ENCODE results near the gene GPC3.
"Not testable (repeated sequence)": the region's sequence is repeated elsewhere in the genome, so short reads cannot be mapped to it uniquely, and the experiment has no call there.

GPC3 gene

DNA sequence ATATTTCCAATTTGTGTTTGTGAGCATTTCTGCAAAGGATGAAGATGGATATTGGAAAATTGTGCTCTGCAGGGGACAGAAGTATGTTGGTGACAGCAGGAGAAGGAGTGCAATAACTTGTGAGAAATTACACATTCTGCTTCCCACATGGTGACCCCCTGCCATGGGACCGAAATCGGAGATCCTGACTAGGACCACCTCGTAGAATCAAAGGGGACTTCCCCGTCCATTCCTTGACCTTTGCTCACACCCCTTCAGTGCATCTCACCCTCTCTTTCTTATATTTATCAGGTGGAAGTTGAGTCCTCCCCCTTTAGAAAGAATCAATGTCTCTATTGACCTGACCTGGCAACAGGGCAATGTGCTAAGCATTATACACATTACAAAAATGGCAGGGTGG is 451.2 kb downstream of the GPC3 start:
- DNase-seq (ENCODE audit: low read depth in 1 of 2, low spot score in 1 of 2), result no peak

DNA sequence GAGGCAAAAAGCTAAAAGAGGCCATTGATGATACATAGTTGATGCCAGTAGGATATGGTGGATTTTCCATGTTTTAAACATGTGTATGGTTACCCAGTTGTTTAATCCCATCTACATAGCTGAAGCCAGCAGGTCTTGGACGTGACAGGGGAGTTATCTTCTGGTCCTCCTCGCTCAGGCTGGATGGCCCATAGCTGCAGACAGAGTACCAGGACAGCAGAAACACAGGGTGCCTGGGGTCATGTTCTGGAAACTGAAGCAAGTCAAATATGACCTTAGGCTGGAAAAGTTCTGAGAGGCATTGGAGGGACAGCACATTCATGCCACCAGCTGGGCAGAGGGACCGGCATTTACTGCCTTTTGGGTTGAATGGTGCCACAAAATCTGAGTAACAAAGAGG is 452.1 kb downstream of the GPC3 start:
- DNase-seq (ENCODE audit: low read depth in 1 of 2, low spot score in 1 of 2), result no peak

DNA sequence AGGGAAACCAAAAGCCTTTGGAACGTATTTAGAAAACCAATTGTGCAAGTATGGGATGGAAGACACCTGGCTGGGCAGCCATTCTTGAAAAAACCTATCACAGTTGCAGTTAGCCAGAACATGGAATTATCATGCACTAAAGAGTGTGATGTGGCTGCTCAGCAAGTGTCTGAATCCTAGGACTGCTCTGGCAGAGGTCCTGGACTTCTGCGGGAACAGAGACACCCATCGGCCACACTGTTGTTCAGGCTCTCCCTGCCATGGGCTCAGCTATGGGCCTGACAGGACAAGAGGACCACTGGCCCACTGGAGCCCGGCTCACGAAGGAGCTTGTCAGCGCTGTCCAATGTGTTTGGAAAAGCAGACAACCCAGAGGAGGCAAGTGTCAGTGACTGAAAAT is 454.4 kb downstream of the GPC3 start:
- DNase-seq (ENCODE audit: low read depth in 1 of 2, low spot score in 1 of 2), result no peak

DNA sequence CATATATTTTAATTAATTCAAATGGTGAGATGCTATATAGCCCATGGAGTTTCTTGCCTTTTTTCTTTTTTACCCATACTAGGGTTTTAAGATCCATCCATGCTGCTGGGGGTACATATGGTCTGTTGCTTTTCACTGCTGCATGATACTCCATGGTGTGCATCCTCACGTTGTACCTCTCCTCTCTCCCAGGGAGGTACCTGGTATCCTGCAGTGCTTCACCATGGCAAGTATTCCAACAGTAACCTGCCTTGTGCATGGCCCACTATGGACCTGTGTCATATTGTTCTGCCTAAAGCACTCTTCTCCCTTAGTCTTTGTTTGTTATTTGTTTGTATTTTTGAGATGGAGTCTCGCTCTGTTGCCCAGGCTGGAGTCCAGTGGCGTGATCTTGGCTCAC is 455.8 kb downstream of the GPC3 start:
- no peak for DNase-seq (ENCODE audit: low read depth in 1 of 2, low spot score in 1 of 2)

DNA sequence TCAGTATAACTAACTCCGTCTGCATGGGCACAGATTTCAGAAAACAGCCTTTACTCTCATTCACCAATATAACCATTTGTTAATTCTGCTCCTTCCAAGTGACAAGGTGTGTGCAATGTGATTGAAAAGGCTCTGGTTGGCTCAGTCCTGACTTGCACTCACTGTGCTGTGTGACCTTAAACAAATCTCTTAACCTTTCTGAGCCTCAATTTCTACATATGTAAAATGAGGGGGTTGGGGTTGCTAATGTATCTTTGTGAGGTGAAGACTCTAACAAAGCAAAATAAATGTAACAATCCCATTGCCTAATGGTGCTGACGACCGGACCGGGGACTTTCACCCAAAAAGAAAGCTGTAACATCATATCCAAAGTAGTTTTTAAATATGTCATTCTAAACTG is 457.6 kb downstream of the GPC3 start:
- DNase-seq (ENCODE audit: low read depth in 1 of 2, low spot score in 1 of 2), result no peak

DNA sequence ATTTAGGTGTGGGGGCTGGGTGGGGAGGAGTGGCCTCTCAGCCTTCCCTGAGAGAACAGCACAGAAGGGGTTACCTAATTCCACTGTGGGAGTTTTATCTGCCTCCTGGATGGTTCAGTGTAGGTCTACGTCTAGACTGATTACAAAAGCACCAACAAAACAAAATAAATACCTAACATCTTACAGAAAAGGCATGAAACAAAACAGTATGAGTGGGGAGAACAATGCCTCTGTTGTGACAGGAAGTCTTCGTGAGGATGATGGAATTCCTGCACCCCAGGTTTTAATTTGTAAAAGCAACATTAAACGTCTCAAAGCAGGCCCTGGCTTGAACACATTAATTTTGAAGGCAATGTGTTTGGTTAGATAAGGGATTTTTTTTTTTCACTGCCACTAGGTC is 458.0 kb downstream of the GPC3 start:
- DNase-seq (ENCODE audit: low read depth in 1 of 2, low spot score in 1 of 2), result no peak

DNA sequence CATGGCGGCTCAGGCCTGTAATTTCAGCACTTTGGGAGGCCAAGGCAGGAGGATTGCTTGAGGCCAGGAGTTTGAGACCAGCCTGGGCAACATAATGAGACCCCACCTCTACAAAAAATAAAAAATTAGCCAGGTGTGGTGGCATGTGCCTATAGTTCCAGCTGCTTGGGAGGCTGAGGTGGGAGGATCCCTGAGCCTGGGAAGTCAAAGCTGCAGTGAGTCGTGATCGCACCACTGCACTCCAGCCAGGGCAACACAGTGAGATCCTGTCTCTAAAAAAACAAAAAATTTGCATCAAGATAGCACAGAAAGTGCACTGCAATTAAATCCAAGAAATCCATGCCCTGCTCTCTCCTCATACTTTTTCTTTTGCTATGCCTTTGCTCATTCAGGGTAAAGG is 458.6 kb downstream of the GPC3 start:
- DNase-seq (ENCODE audit: low read depth in 1 of 2, low spot score in 1 of 2), result not testable (repeated sequence)

DNA sequence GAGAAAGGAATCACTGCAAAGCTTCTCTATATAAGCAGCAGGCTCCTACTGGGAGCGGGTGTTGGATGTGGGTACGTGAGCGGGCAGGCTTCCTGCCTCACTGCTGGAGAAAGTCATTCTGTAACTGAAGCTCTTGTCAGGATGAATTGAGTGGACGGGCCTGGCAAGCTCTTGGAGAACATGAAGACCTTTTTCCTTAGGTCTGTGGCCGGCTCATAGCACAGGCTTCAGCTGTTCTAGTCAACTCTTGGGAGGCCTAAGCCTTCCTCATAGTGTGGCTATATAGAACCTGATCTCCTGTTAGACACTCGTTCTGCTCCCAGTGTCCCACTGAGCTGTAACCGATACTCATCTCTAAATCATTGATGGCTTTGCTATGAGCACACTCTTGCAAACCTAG is 461.9 kb downstream of the GPC3 start:
- DNase-seq (ENCODE audit: low read depth in 1 of 2, low spot score in 1 of 2), result no peak

DNA sequence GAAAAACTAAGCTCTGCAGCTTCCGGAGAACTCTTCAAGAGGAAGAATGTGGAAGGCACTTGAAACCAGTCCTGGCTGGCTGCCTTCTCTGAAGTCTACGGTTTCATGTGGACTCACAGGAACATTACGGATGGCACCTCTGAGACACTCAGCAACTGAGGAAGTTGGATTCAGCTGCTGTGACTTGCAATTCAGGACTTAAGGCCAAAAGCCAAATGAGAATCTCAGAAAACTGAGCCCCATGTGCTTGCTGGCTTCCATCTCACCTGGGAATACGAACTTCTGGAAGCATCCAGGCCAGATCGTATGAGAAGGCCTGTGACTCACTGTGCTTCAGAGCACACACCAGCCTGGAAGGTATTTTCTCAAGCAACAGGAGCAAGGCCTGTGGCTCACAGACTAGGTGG is 462.3 kb downstream of the GPC3 start:
- no peak for DNase-seq (ENCODE audit: low read depth in 1 of 2, low spot score in 1 of 2)

DNA sequence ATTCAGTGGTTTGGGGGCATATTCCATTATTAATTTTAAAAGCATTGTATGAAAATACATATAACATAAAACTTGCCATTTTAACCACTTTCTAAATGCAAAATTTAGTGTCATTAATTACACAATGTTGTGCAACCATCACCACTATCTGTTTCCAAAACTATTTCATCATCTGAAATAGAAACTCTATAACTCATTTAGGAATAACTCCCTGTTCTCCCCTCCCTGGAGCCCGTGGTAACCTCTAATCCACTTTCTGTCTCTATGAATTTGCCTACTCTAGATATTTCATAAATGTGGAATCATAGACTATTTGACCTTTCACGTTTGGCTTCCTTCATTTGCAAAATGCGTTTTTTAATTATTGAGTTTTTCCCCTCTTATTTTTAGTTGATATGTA is 468.7 kb downstream of the GPC3 start:
- DNase-seq (ENCODE audit: low read depth in 1 of 2, low spot score in 1 of 2), result no peak

DNA sequence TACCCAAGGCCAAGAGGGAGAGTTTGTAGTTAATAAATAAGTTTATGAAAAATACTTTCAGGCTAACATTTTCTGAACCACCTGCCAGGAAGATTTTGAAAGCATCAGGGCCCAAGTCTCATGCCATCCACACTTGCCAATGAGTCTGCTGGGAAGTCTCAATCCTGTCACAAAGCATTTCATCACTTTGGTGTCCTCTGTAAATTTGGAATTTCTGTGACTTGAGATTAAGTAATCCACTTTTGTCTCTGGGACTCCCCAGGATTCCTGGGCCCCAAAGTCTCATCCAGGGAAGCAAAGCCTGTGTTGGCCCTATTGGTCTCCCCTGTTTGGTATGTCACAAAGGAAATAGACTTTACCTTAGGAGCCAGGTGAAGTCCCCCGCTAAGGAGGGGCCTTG is 470.9 kb downstream of the GPC3 start:
- no peak for DNase-seq (ENCODE audit: low read depth in 1 of 2, low spot score in 1 of 2)

DNA sequence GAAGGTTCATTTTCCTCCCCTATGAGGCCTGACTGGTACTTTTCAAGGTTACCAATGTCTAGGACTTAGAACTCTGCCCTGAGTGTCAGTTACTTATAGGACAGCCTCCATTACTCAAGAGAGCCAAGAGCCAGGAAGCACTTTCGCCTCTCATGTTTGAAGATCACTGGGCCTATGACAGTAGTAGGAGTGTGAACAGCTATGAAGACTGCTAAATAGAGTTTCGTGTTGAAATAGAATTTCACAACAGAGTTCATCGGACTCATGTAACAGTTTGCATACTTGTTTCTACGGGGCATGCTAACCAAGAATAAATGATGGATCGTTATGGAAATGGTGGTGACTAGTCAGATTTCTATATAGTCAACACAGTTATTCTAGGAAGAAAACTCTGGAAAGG is 472.3 kb downstream of the GPC3 start:
- no peak for DNase-seq (ENCODE audit: low read depth in 1 of 2, low spot score in 1 of 2)

DNA sequence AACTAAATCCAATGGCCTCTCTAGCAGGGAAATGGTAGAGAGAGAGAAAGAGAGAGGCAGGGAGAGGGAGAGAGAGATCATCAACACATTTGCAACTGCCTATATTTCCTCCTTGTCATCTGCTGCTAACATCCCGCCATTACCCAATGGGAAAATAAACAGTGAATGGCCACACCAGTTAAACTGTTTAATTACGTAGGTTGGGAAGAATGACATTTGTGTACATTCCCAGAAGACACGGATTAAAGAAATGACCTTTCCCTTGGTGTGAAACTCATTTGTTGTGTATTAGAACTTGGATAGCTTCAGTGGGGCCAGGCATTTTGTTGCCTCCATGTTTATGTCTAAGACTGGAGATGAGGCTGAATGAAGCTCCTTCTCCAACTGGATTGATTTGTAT is 474.4 kb downstream of the GPC3 start:
- no peak for DNase-seq (ENCODE audit: low read depth in 1 of 2, low spot score in 1 of 2)

DNA sequence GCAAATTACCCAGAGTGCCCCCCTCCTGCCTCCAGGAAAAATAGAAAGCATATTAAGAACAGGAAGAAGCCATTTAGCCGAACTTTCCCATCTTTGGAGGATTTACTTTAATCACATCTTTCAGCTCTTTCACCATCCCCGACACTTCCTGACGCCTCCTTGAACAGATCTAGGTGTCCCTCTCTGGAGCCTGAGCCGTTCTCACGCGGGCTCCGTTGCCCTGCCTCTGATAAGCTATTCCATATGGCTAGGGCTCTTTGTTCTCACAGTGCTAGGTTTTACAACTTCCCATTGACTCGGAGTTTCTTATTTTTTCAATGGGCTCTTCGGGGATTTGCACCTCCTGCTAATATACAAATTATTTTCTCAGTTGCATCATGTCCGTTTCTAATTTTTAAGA is 488.0 kb downstream of the GPC3 start:
- DNase-seq (ENCODE audit: low read depth in 1 of 2, low spot score in 1 of 2), result no peak

DNA sequence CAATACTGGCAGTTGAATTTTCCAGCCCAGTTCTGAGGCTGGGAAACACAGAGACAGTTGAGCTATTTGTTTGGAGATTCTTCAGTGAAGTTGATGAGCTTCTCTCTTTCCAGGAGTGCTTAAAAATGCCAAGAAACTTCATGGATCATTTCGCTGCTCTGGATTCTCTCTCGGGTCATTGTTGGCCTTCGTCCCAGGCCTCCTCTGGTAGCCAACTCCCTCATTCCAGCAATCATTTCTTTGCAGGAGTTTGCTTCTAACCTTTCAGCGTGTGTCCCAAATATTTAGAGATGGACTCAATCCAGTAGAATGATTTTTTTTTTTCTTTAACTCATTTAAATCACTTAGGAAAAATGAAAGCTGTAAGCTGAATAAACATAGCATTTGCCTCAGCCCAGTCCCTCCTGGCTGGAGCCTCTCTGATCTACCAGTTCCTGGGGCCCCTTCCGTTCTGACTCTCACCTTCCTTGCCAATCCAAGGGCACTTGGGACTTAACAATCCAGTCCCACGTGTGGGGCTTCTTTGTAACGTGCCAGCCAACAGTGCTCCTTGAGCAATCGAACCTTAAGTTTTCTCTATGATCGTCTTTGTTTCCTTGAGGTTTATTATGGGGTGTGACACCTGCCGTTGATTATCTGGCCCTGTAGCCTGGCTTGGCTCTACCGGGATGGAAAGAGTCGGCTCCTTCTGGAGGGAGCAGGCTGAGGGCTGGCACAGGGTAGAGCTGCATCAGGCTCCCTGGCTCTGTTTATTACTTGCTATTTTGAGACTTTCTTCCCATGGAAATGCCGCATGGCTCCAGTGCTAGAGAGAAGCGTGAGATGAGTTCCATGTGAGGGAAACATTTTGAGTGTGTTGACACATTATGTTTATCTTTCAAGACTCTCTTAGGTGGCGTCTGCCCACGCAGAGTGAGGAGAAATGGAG is 489.7 kb downstream of the GPC3 start:
- no peak for DNase-seq (ENCODE audit: low read depth in 1 of 2, low spot score in 1 of 2)

DNA sequence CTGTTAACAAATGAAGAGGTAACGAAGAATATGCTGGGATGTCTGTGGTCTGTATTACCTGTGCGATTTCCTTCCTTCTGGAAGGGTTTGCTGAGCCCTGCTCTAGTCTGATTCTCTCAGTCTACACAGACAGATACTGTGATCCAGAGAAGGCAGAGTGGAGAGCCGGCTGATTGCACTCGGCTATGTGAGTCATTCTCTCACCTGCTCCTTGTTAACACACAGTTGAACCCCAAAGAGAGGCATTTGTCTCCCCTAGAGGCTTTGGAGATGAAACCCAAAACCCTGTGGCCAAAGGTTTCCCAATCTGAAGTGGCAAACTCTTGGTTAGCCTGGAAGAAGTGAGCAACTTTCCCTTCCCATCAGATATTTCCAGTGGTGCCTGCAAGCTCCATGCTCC is 492.0 kb downstream of the GPC3 start:
- DNase-seq (ENCODE audit: low read depth in 1 of 2, low spot score in 1 of 2), result no peak

DNA sequence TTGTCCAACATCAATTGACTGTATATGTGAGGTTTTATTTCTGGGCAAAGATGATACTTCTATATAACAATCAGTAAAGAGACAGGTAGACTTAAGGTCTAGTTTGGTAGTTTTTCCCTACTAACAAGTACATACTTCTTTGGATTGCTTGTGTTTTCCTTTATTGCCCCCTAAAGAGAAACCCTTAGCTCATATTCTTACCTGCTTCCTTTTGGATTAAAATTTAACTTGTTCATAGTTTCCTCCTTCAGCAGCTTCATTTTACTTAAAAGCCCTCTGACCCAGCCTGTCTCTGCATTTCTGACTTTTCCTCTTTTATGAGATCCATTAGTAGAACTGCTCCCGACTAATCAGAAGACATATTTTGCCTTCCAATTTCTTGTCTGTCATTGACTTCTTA is 494.4 kb downstream of the GPC3 start:
- no peak for DNase-seq (ENCODE audit: low read depth in 1 of 2, low spot score in 1 of 2)
